GM21576 (cell line): ENCODE results near the gene GFM2.
A peak's percentile ranks its signal among the peaks of the same experiment; 100 is the strongest.
"Not testable (repeated sequence)": the region's sequence is repeated elsewhere in the genome, so short reads cannot be mapped to it uniquely, and the experiment has no call there.

ENCODE experiments used
- ATAC-seq: cut with Tn5 transposase; IDR thresholded peaks from one replicate; pipeline ENCODE4 v1.9.1; 2021; ENCODE audit warnings: mild to moderate bottlenecking, moderate library complexity; ENCODE audit not compliant: unreplicated experiment

Gene GFM2, protein sequence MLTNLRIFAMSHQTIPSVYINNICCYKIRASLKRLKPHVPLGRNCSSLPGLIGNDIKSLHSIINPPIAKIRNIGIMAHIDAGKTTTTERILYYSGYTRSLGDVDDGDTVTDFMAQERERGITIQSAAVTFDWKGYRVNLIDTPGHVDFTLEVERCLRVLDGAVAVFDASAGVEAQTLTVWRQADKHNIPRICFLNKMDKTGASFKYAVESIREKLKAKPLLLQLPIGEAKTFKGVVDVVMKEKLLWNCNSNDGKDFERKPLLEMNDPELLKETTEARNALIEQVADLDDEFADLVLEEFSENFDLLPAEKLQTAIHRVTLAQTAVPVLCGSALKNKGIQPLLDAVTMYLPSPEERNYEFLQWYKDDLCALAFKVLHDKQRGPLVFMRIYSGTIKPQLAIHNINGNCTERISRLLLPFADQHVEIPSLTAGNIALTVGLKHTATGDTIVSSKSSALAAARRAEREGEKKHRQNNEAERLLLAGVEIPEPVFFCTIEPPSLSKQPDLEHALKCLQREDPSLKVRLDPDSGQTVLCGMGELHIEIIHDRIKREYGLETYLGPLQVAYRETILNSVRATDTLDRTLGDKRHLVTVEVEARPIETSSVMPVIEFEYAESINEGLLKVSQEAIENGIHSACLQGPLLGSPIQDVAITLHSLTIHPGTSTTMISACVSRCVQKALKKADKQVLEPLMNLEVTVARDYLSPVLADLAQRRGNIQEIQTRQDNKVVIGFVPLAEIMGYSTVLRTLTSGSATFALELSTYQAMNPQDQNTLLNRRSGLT

GRCh38 chr5:74766849-74767578, at the start of gene GFM2, which contains the start of gene NSA2:
Gene GFM2, minus strand, starts transcription at chr5:74767117. Its CDS starts 3,375 bp downstream, at chr5:74763742.
Gene NSA2, plus strand, starts transcription at chr5:74767249. Its CDS starts 112 bp downstream, at chr5:74767361.
- ATAC-seq = peak; percentile 87

- ATAC-seq = no peak
Observed at GRCh38 chr5:74810915-74811314, 44.0 kb upstream of the GFM2 start.

- no peak for ATAC-seq
Observed at GRCh38 chr5:74801941-74802340, 35.0 kb upstream of the GFM2 start.

- no peak for ATAC-seq
Observed at GRCh38 chr5:74801197-74801596, 34.3 kb upstream of the GFM2 start.

- no peak for ATAC-seq
Observed at GRCh38 chr5:74798977-74799911, 32.3 kb upstream of the GFM2 start.

- ATAC-seq = not testable (repeated sequence)
Observed at GRCh38 chr5:74791669-74792068, 24.8 kb upstream of the GFM2 start.

DNA sequence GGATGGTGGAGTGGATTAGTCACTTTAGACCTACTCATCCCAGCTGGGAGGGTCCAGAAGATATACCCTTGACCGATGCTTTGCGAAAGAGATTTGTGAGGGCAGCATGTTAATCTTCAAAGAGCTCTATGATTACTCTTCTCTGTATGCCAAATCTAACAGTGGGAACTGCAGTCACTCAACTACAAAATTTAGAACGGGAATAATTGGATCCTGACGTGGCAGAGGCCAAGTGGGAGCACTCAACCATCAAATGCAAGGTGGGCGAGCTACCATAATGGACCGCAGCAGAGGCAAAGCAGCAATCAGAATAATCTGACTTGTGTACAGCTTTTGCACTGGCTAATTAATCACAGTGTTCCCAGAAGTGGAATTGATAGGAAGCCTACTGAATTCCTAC, 20.5 kb upstream of the GFM2 start:
- no peak for ATAC-seq

- no peak for ATAC-seq
Observed at GRCh38 chr5:74786851-74787250, 19.9 kb upstream of the GFM2 start.

DNA sequence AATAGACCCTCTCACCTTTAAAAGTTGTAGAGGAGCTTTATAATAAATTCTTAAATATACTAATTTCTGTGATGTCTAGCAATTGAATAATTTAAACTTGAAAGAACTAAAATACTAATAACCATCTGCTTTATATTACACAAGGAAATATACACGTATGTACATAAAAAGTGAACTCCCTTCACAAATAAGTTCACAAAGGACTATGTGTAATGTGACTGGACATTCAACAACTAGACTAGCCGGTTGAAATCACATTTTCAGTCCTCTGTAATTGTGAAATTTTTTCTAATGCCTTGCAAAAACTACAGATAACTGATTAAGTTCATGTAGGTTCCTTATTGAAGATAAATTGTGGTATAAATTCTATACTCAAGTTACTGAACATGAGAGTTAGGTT, 11.7 kb upstream of the GFM2 start:
- no peak for ATAC-seq

DNA sequence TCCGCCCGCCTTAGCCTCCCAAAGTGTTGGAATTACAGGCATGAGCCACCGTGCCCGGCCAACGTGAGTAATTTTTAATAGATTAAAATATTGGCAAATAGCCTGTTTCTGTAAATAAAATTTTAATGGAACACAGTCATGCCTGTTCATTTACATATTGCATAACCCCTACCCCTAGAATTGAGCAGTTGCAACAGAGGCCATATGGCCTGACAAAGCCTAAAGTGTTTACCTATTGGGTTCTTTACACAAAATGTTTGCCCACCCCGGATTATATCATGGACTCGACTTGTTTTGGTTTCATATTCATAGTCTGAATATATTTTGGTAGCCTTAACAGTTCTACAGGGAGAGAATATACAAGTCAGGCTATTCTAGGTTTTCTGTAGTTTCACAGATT, 5.4 kb upstream of the GFM2 start:
- ATAC-seq = no peak

GRCh38 chr5:74767579-74767913, 629 bp upstream of the GFM2 start:
- peak; percentile 26 for ATAC-seq

DNA sequence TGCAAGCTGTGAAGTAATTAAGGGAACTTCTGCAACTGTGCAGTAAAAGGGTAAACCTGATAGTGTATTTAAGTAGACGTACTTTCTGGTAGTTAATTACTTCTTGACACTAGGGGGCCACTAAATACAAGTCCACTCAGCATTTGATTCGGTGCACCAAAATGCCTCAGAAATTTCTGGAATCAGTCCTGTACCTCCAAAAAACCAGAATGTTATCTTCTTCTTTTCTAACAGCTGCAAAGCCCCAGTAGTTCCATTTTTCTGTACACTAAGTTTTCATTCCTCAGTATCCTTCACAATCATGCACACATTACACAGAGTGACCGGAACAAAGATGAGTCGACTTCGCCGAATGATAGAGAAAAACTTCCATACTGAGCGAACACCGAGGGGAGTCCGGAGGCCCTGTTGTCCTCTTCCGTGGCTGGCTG, 484 bp downstream of the GFM2 start:
- ATAC-seq = peak; percentile 35

- no peak for ATAC-seq
Observed at GRCh38 chr5:74765929-74766328, 988 bp downstream of the GFM2 start.

DNA sequence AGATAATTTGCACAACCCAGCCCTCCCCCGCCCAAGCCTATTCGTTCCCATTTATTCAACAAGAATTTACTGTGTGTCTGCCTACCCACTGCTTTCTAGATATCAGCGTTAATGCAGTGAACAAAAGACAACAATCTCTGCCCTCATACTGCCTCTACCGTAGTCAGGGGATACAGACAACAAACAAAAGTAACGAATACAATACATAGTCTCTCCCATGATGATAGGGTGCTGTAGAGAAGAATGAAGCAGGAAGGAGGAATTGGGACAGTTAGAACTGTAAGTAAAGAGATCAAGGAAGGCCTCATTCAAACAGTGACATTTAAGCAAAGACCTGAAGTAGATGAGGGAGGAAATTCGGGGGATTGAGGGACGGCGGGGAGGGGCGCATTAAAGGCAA, 1.7 kb downstream of the GFM2 start:
- no peak for ATAC-seq

DNA sequence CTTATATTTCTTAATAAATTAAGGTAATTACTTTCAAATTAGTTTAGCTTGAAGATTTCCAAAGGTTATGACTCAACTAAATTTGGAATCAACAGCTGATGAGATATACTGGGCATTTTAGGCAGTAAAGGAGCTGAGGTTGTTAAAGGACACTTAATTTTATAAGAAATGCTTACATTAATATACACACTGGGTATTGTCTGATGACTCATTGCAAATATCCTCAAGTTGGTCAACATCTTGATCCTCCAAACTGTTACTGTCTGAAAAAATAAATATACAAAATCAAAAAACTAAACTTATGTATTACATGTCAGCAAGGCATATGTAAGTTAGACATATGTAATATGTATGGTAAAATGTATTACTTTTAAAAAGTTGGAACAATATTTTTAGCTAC, 3.4 kb downstream of the GFM2 start:
- no peak for ATAC-seq

DNA sequence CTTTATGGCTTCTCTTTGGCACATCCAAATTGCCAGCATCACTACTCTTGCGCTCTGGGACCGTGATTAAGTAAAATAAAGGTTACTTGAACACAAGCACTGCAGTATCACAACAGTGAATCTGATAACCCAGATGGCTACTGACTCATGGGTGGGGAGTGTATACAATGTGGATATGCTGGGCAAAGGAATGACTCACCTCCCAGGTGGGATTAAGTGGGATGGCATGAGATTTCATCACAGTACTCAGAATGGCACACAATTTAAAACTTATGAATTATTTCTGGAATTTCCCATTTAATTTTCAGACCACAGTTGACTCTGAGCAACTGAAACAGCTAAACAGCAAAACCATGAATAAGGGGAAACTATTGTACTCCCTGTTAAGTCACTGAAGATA, 4.3 kb downstream of the GFM2 start:
- no peak for ATAC-seq

DNA sequence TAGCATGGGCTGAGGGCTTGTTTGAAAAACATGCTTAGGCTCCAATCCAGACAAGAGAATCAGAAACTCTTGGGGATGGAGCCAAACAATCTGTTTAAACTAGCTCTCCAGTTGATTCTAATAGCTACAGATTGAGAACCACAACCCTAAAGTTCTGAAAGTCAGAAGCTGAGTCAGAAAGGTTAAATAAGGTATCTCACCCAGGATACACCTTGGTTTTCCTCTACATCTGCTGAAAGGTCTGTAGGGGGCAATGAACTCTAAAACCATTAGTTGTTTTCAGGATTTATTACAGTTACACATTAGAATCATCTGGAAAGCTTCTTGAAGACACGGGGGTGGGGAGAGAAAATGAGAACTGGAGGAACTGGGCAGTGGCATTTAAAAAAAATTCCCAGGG, 5.7 kb downstream of the GFM2 start:
- no peak for ATAC-seq

GRCh38 chr5:74748742-74749141, 18.2 kb downstream of the GFM2 start:
- not testable (repeated sequence) for ATAC-seq

- no peak for ATAC-seq
Observed at GRCh38 chr5:74738406-74738805, 28.5 kb downstream of the GFM2 start.

DNA sequence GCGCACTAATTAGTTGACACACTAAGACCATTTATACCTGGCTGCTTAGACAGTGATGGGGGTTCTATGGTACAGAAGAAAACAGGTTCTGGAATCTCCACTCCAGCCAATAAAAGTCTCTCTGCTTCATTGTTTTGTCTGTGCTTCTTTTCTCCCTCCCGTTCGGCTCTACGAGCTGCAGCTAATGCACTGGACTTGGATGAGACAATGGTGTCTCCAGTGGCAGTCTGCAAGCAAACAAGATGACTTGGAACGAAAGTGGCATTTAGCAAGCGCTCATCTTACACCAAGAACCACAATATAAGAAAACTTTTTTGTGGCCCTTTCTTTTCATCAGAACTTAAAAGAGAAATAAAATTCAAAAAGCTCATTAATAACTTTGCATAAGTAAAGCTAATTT, 30.2 kb downstream of the GFM2 start:
- ATAC-seq = no peak
